Activated T-cell treated with anti-CD3 and anti-CD28 coated beads for 24 hours (primary cell): ENCODE results near the gene BARX1.

Experiments
- DNase-seq: peaks from one replicate; pipeline ENCODE4 v3.0.0-alpha.2; 2020; ENCODE audit warnings: low read depth

Gene BARX1

GRCh38 chr9:93917121-93917853 lies 37.9 kb downstream of the BARX1 start:
- DNase-seq: no peak

DNA sequence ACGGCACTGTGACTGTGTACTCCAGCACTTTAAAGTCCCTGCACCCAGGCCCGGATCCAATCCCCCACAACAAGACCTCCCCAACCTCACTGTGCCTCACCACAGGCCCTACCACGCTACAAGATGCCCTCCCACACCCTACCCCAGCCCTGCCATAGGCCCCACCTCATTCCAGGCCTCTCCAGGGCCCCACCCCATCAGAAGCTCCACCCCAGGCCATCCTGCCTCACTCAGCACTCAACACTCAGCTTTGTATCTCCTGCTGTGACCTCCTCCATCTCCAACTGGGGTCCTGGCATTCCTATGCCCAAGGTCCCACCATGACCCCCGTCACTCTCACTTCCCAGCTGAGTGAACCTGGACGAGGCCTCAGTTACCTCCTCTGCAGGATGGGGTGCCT lies 38.8 kb downstream of the BARX1 start:
- no peak for DNase-seq

DNA sequence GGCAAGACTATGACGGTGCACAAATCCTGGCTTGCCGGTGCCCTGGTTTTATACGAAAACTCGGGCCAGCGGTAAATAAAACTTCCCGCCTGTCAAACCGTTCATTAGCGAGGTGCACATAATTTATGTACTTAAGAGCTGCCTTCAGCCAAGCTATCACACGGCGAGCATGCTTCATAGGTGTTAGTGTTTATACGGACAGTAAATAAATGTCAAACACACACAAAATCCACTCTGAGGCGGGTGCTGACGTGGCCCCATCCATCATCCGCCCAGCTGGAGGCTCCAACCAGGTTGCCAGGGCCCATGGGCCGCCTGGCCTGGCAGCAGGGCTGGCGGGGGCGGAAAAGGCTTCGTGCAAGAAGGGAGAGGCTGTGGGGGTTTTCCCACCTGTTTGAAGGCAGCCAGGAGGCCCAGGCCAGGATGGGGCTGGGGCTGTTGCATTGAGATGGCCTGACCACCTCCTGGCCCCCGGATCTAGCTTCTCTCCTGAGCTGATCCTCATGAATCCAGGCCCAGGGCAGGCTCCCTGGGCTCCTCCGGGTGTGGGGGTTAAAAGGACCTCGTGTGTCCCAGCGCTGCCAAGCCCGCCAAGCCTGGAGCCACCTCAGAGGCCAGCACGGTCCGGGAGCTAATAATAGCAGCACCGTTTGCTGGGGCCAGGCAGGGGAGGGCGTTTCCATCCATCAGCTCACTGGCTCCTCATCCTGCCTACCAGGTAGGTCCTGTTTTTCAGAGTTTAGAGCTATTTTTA lies 43.2 kb downstream of the BARX1 start:
- DNase-seq: no peak

GRCh38 chr9:93911136-93911745 lies 43.9 kb downstream of the BARX1 start:
- DNase-seq: no peak

- DNase-seq: no peak
Observed at GRCh38 chr9:93910598-93910997, 44.6 kb downstream of the BARX1 start.

DNA sequence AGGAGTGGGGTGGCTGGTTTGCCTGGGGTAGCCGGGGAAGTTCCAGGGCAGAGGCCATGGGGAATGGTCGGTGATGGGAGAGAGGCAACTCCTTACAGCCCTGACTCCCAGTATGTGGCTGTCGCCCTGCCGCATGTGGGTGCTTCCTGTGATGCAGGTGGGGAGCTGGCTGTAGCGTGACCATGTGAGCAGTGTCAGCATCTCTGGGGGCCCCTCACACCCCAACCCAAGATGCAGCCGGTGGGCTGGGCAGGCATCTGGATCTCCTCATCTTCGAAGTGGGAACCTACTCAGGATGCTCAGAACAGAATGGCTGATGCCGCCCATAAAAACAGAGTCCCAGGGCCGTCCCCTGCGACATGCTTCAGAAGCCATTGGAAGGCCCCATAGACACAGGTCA lies 45.0 kb downstream of the BARX1 start:
- DNase-seq: no peak

GRCh38 chr9:93909242-93909616 lies 45.9 kb downstream of the BARX1 start:
- DNase-seq: no peak

GRCh38 chr9:93908591-93909241 lies 46.4 kb downstream of the BARX1 start:
- no peak for DNase-seq

- DNase-seq: no peak
Observed at GRCh38 chr9:93907551-93908199, 47.5 kb downstream of the BARX1 start.

DNA sequence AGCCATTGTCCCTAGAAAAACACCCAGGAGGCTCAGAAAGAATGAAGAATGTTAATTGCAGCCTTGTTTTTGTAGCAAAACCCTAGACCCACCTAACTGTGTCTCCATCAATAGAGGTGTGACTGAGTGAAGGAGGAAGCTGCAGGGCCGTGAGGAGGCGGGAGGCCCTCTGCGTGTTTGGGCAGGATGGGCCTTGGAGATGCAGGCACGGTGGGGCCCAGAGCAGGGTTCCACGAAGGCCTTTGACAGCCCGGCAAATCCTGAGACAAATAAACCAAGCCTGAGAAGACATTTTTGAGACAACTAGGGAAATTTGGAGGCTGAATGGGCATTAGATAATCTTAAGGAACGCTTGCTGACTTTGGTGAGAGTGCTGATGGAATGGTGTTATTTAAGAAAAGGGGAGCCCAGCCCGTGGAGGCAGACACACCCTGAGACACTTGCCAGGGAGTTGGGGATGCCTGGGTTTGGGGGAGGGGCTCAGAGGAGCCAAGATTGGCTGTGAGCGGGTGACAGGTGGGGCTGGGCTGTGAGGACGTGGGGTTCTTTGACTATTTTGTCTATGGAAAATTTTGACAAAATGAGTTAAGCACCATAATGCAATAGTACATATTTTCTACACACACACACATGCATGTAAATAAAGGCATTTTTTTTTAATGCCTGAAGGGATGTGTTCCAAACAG lies 48.8 kb downstream of the BARX1 start:
- DNase-seq: no peak

GRCh38 chr9:93905473-93906133 lies 49.6 kb downstream of the BARX1 start:
- no peak for DNase-seq

DNA sequence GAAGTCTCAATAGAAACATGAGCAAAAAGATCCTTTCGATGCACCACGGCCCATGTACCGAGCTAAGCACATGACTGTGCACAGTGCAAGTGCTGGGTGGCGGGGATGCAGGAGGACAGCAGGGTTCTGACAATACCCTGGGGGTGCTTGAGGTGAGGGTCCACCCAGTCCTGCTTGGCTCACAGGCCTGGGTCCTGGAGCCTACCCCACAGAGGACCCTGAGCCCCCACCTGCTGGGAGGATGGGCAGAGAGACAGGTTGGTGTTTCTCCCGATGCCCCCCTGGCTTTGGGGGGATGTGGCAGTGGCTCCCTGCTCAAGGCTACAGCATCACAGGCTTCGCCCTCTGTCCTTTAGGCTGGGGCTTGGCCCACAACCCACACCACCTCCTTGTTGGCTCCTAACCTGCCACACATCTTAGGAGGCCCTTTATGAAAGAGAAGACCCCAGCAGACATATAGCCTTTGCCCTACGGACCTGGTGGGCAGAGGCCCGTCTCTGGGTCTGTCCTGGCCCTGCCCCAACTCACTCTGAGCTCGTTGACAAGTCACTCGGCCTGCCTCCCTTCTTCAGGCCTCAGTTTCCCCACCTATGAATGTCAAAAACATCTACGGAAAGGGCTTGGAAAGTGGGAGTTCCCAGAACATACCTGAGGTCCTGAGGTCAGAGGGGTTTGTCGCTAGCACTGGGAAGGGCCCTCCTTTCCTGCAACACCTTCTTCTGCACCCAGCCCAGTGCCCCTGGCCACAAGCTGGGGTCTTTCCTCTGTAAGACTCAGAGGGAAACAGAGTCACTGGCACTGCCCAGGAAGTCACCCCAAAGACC lies 50.3 kb downstream of the BARX1 start:
- DNase-seq: no peak

GRCh38 chr9:93903886-93904648 lies 51.1 kb downstream of the BARX1 start:
- DNase-seq: no peak

GRCh38 chr9:93902780-93903655 lies 52.1 kb downstream of the BARX1 start:
- DNase-seq: no peak

- DNase-seq: no peak
Observed at GRCh38 chr9:93902051-93902779, 52.9 kb downstream of the BARX1 start.
